Mononuclear cell (primary cell): Measurements from ENCODE around the gene ARHGAP8. TPM values are rescaled to one million over a fixed set of nuclear protein-coding genes. Genes with fewer than 3 reads are reported as not detected.

Experiments
- H3K27me3 ChIP-seq: 2 replicates; pipeline ENCODE4 v1.6.0; 2011; ENCODE audit warnings: low read length, control low read depth; ENCODE audit not compliant: insufficient read depth
- H3K4me1 ChIP-seq: 2 replicates; pipeline ENCODE4 v1.5.1; 2011; ENCODE audit warnings: mild to moderate bottlenecking, low read length, control low read depth; ENCODE audit not compliant: insufficient read depth
- H3K4me3 ChIP-seq: 2 replicates; pipeline ENCODE4 v1.5.1; 2011; ENCODE audit warnings: mild to moderate bottlenecking, low read length, moderate library complexity
- H3K9me3 ChIP-seq: 2 replicates; pipeline ENCODE4 v1.5.1; 2011; ENCODE audit warnings: low read depth, mild to moderate bottlenecking, control low read depth, low read length
- total RNA-seq: library from RNA; depleted of rRNA; stranded (reverse); fragments of >200 nt; gene quantifications from one replicate; pipeline ENCODE4 v1.2.3, GENCODE V29; 2012

Gene ARHGAP8
- total RNA-seq, 1 donor, result 5.4 TPM

GRCh38 chr22:44807915-44808690 lies 55.7 kb downstream of the ARHGAP8 start:
- Histone ChIP-seq H3K27me3 (no peaks in the 10 kb centered on the region), H3K4me1 (no peaks in the 10 kb centered on the region), H3K4me3 (no peak overlapping the region), H3K9me3 (no peaks in the 10 kb centered on the region)

GRCh38 chr22:44809456-44809855 lies 57.1 kb downstream of the ARHGAP8 start:
- H3K9me3 ChIP-seq, result no peaks in the 10 kb centered on the region
- no peaks in the 10 kb centered on the region for H3K4me1 ChIP-seq
- no peak overlapping the region for H3K4me3 ChIP-seq
- H3K27me3 ChIP-seq, result no peaks in the 10 kb centered on the region

DNA sequence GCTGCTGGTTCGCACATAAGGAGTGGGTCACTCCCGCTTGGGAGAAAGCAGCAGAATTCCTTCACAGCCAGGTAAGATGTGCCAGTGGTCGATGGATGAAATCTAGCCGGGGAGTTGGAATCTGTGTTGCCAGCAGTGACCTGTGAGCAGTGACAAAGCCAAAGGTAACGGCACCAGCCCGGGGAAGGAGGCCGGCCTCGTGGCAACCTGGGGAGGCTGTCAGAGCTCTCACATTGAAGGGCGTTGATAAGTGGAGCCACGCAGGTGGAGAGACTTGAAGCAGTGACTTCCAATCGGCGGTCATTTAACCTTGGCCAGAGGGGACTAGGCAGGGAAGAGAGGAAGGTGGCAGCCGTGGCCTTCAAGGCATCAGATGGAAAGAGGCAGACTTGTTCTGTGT lies 58.8 kb downstream of the ARHGAP8 start:
- H3K4me3 ChIP-seq, result no peak overlapping the region
- no peaks in the 10 kb centered on the region for H3K27me3 ChIP-seq
- no peaks in the 10 kb centered on the region for H3K9me3 ChIP-seq
- H3K4me1 ChIP-seq, result no peaks in the 10 kb centered on the region

- H3K4me3 ChIP-seq, result no peak overlapping the region
- H3K4me1 ChIP-seq, result no peaks in the 10 kb centered on the region
Observed at GRCh38 chr22:44813416-44813815, 61.0 kb downstream of the ARHGAP8 start.

GRCh38 chr22:44814266-44815098 lies 62.1 kb downstream of the ARHGAP8 start:
- Histone ChIP-seq H3K9me3 (no peaks in the 10 kb centered on the region), H3K4me1 (no peaks in the 10 kb centered on the region), H3K4me3 (no peak overlapping the region), H3K27me3 (no peaks in the 10 kb centered on the region)

More at GRCh38 chr22:44813416-44813815, 61.0 kb downstream of the ARHGAP8 start:
- H3K9me3 ChIP-seq, result no peaks in the 10 kb centered on the region
- H3K27me3 ChIP-seq, result no peaks in the 10 kb centered on the region

DNA sequence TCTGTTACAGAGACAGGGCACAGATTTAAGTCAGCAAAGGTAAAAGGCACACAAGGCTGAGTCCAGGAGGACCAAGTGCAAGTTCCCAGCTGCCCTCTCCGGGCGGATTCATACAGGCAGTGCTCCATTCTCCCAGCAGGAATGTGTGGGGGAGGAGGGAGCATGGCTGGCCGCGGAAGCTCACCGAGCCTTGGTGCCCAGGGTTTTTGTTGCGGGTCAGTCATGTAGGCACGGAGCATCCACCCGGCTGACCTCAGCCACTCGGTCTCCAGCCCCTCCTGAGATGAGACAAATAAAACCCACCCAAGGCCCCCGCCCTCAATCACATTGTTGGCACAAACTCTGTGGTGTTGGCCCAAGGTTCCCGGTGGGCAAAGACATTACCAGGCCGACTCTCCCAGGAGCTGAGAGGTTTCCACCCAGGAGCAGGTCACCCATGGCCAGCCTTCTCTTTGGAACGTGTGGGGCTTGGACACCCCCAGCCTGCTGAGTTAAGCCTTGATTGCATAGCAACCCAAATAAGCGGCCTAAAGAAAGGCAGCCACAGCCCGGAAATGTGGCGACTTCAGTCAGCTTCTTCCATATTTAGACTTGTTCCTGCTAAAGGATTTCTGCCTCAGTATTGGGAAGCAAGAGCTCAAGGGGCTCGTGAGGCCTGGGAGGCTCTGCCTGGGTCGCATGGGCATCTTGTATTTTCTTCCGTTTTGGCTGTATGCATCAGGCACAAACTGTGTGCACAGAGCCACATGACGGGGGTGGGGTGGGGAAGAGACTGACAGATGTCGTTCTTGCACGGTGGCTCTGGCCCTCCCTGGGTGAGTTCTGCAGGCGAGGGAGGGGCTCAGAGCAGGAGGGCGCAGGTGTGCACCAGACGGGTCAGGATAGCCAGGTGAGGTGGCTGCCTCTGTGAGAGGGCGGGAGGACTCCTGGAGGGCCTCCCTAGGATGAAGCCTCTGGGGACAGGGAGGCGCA lies 63.0 kb downstream of the ARHGAP8 start:
- no peaks in the 10 kb centered on the region for H3K9me3 ChIP-seq
- H3K4me1 ChIP-seq, result no peaks in the 10 kb centered on the region
- no peaks in the 10 kb centered on the region for H3K27me3 ChIP-seq
- H3K4me3 ChIP-seq, result no peak overlapping the region

DNA sequence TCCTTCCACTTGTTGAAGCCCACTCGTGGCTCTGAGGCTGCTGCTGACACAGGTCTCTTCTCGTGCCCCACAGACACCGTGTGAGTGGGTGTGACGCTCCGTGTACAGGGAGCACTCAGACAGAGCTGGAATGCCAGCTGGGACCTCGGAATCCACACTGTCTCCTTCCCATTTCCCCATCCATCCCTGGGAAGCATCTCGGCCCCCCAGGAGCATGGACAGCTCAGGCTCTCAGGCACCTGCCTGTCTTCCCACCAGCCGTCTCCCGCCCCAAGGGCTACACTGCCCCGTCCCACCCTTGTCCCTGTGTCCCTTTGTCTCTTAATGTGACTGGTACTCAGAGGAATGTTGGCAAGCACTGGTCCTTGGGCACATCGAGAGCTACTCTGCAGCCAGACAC lies 63.8 kb downstream of the ARHGAP8 start:
- Histone ChIP-seq H3K4me1 (no peaks in the 10 kb centered on the region), H3K4me3 (no peak overlapping the region), H3K27me3 (no peaks in the 10 kb centered on the region), H3K9me3 (no peaks in the 10 kb centered on the region)

- Histone ChIP-seq H3K9me3 (no peaks in the 10 kb centered on the region), H3K4me1 (no peaks in the 10 kb centered on the region), H3K27me3 (no peaks in the 10 kb centered on the region), H3K4me3 (no peak overlapping the region)
Observed at GRCh38 chr22:44818727-44819126, 66.4 kb downstream of the ARHGAP8 start.

- Histone ChIP-seq H3K27me3 (no peaks in the 10 kb centered on the region), H3K9me3 (no peaks in the 10 kb centered on the region), H3K4me3 (no peak overlapping the region), H3K4me1 (no peaks in the 10 kb centered on the region)
Observed at GRCh38 chr22:44819966-44820631, 67.7 kb downstream of the ARHGAP8 start.

DNA sequence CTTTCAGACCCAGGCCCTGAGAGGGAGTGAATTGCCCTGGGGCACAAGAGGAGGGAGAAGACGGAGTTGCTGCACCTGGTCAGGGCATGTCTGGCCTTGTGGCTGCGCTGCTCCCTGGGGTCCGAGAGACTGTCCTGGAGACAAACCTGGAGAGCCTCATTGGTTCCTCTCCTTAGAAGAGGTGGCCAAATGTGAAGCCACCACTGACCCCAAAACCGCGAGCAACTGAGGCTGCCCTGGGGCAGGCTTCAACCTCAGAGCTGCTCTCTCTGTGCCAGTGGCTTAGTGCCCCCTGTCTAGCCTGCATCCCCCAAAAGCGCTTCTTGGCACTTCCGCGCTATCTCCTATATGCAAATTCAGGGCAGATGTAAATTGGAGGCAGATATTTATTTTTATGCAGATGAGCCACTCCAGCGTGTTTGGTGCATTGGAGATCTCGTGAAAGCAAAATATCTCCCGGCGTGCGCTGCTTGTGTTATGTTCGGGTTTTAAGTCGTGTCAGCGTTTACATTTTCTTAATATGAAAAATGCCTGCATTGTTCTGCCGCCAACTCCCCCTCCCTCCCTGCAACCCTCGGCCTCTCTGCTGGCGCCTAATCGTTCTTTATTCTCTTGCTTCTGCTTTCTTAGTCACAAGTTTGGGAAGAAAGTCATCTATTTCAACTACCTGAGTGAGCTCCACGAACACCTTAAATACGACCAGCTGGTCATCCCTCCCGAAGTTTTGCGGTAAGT lies 69.5 kb downstream of the ARHGAP8 start:
- H3K4me1 ChIP-seq, result no peaks in the 10 kb centered on the region
- no peak overlapping the region for H3K4me3 ChIP-seq
- H3K27me3 ChIP-seq, result no peaks in the 10 kb centered on the region
- H3K9me3 ChIP-seq, result no peaks in the 10 kb centered on the region

DNA sequence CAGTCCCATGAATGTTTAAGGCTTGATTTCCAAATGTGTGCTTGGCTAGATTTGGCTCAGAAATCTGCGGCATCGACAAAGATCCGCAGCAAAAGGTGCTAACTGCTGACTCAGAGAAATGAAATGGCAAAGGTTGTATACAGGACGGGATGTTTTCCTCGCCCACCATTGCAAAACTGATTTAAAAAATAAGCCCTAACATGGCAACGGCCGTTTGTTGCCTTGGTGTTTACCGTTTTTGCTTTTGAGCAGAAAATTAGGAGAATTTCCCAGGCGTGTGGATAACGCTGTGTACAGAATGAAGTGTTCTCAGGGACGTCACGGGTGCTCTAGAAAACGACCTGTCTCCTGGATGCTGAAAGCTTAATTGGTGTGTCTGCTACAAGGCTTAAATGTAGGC lies 70.2 kb downstream of the ARHGAP8 start:
- Histone ChIP-seq H3K9me3 (no peaks in the 10 kb centered on the region), H3K4me1 (no peaks in the 10 kb centered on the region), H3K27me3 (no peaks in the 10 kb centered on the region), H3K4me3 (no peak overlapping the region)

- no peaks in the 10 kb centered on the region for H3K4me1 ChIP-seq
- no peaks in the 10 kb centered on the region for H3K9me3 ChIP-seq
- no peaks in the 10 kb centered on the region for H3K27me3 ChIP-seq
- H3K4me3 ChIP-seq, result no peak overlapping the region
Observed at GRCh38 chr22:44823396-44823795, 71.0 kb downstream of the ARHGAP8 start.

DNA sequence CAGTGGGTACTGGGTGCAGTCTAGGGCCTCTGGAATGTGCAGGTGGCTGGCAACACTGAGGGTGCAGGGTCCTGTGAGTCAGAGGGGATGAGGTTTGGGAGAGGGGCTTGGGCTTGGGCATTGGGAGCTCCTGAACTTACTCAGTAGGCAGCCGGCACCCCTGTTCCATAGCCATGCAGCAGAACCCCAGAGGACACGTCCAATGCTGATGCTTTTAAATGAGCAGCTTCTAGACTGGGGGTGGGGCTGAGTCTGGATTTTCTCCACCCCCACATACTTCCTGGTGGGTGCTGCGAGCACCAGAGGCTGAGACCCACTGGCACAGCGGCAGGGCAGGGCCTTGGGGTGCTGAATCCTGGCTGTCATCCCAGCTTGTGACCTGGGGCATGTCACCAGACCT lies 71.4 kb downstream of the ARHGAP8 start:
- H3K4me1 ChIP-seq, result no peaks in the 10 kb centered on the region
- H3K4me3 ChIP-seq, result no peak overlapping the region
- H3K9me3 ChIP-seq, result no peaks in the 10 kb centered on the region
- no peaks in the 10 kb centered on the region for H3K27me3 ChIP-seq

- no peaks in the 10 kb centered on the region for H3K9me3 ChIP-seq
- no peaks in the 10 kb centered on the region for H3K27me3 ChIP-seq
- no peak overlapping the region for H3K4me3 ChIP-seq
- H3K4me1 ChIP-seq, result no peaks in the 10 kb centered on the region
Observed at GRCh38 chr22:44824271-44824670, 71.9 kb downstream of the ARHGAP8 start.
